GM19397 (cell line): Measurements from ENCODE around the gene GDI1.

Experiments used
- ATAC-seq: cut with Tn5 transposase; IDR thresholded peaks from one replicate; pipeline ENCODE4 v1.9.1; 2021; ENCODE audit warnings: mild to moderate bottlenecking, moderate library complexity; ENCODE audit not compliant: unreplicated experiment

The GDI1 gene

DNA sequence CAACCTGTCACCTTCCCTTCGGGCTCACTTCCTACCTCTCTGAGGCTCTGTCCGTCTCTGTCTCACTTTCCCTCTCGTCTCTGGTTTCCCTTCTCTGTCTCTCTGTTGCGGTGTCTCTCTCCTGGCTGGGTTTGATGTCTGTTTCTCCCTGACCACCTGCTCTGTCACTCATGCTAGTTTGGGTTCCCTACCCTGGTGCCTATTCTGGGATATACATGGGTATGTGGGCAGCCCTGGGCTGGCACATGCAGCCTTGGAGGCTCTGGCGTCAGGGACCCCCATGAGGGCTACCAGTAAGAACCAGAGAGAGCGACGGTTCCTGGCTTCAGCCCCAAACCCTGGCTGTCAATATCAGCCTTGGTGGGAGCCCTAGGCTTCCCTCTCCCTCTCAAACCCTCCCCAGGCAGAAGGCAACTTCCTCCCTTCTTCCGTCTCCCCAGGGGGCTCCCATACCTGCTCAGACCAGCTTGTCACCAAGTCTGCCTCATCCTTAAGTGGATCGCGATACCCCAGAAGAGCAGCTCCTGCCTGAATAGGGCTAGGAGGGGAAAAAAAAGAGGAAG lies 28.2 kb upstream of the GDI1 start:
- ATAC-seq: no peak

- ATAC-seq: no peak
Observed at GRCh38 chrX:154409222-154409871, 27.6 kb upstream of the GDI1 start, which contains the start of gene DNASE1L1. DNASE1L1 (minus strand) TSS chrX:154409254; CDS start chrX:154405568, 3,686 bp downstream.

DNA sequence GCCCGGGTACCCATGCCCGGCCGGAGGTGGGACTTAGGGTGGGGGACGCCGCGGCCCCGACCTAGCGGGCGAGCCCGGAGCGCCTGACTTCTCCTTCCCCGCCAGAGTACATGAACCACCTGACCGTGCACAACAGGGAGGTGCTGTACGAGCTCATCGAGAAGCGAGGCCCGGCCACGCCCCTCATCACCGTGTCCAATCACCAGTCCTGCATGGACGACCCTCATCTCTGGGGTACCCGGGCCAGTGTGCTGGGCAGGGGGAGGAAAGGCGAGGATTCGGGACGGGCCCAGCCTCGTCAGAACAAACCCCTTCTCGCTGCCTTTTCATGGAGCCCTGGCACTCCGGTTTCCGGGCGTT lies 25.0 kb upstream of the GDI1 start:
- no peak for ATAC-seq

DNA sequence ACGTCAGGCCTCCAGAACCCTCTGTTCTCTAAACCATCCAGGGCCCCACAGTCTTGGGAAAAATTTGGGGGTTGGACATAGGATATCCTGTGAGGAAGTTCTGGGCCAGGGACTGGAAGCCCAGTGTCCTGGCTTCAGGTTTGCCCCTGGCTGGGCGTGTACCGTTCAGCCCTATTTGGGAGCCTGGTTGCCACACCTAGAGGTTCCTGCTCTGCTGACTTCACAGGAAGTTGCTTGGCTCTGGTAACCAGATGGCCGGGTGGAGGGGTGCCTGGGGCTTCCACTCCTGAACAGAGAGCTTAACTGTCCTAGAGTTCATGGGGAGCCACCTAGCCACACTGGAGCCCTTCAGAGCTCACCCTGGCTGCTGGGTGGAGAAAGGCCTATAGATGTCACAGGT lies 24.5 kb upstream of the GDI1 start:
- no peak for ATAC-seq

DNA sequence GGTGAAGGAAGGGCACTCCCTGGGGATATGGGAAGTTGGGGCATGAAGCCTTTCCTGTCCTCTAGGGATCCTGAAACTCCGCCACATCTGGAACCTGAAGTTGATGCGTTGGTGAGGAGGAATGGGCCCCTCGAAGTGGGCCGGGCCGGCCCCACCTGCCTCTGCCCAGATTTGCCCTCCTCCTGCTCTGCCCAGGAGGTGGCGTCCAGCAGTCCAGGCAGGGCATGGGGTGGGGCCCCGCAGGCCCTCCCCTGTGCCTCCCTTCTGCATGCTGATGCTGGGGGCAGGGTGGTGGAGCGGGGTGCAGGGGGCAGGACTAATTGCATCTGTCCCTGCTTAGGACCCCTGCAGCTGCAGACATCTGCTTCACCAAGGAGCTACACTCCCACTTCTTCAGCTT lies 23.8 kb upstream of the GDI1 start:
- no peak for ATAC-seq

DNA sequence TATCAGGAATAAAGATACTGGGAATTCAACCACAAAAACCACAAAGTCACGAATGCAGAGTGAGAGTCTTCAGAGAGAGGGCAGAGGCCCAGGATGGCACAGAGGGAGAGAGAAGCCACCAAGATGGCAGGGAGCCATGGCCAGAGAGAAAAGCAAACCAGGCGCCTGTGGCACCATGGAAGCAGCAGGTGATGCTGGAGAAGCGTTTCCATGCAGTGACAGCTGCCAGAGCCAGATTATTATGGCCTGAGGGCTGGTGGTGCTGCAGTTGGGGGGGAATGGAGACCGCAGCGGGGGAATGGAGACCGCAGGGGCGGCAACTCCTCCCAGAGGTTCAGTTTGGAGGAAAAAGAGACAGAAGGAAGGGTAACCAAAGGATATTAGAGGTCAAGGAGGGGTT lies 19.8 kb upstream of the GDI1 start:
- ATAC-seq: no peak

DNA sequence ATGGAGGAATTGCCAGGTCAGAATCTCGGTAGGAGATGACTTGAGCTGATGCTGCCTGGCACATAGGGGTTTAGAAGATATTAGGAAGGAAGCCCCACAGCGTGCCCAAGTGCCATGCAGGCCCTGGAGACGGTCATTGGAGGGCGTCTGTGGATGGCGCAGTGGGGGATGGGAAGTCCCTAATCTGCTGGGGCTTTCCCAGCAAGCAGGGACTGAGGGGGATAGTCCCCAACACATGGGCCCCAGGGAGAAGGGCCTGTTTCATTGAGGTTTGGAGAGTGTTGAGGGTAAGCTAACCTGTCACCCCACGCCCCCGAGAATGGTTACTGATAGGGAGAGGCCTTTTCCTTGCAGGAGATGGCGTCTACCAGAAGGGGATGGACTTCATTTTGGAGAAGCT lies 17.8 kb upstream of the GDI1 start:
- ATAC-seq: no peak

- ATAC-seq: no peak
Observed at GRCh38 chrX:154419688-154420401, 17.1 kb upstream of the GDI1 start.

GRCh38 chrX:154420402-154420756 lies 16.6 kb upstream of the GDI1 start:
- ATAC-seq: no peak

GRCh38 chrX:154426916-154427770 lies 9.8 kb upstream of the GDI1 start:
- ATAC-seq: no peak

- ATAC-seq: peak; percentile 98
Observed at GRCh38 chrX:154428176-154429171, 8.5 kb upstream of the GDI1 start, which contains the start of gene ATP6AP1. ATP6AP1 (plus strand) TSS chrX:154428677; CDS start chrX:154428693, 16 bp downstream.

DNA sequence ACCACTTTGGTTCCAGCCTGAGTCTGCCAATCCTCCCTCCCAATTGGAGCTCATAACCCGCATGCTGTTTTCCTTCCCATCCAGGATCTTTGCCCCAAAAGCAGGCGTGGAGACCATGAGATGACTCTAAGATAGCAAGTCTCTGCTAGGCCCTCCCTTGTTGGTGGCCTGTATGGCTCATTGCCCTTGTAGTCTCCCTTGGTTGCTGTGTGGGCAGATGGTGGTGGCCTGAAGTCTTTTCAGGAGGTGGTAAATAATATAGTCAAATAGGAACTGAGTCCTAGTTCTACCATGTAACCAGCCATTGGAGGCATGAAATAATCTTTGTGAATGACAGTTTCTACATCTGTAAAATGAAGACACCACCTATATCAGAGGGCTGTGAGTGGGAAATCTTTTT lies 7.2 kb upstream of the GDI1 start:
- ATAC-seq: no peak

- no peak for ATAC-seq
Observed at GRCh38 chrX:154430479-154430878, 6.5 kb upstream of the GDI1 start.

DNA sequence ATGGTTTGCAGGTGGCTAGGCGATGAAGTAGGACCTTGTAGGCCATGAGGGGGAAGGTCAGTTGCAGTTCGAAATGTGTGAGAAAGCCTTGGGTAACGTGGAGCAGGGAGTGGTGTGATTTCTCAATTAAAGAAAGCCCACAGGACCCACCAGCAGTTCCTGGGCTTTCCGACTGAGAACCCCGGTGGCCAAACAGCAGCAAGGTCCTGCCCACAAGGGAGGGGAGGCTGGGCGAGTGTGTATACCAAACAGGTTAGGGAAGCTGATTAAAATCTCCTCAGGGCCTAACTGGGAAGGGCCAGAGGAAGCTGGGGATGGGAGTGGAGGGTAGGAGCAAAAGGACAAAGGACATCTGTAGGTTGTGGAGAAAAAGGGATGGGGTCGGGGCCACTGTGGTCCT lies 6.0 kb upstream of the GDI1 start:
- no peak for ATAC-seq

DNA sequence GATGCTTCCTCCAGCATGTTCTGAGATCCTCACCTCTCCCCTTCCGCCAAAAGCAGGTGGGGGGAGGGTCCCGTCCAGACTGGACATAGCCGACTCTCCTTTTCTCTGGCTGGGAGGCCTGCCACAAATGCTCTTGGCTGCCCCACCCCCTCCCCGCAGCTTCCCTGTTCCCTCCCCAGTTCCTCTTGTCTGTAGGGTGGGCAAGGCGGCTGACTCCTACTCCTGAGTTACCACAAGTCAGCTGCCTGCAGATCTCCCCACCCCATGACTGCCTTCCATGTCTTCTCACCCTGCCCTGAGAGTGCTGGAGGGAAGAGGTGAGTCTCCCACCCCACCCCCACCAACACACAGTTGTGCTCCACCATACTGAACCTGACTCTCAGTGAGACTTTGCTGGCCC lies 5.6 kb upstream of the GDI1 start:
- no peak for ATAC-seq

GRCh38 chrX:154432210-154432609 lies 4.7 kb upstream of the GDI1 start:
- no peak for ATAC-seq

DNA sequence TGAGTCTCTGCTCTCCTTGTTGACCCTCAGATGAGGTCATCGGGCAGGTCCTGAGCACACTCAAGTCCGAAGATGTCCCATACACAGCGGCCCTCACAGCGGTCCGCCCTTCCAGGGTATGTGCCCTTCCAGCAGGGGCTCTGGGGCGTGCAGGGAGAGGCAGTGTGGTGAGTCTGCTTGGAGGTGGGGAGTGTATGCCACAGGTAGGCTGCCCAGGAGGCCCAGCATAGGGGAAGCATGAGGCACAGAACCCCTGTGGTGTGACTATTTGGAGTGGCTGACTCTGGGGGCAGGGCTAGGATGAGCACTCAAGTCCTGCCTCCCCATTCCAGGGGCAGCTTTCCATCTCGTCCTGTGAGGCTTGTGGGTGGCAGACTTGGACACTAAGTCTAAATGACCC lies 3.3 kb upstream of the GDI1 start:
- ATAC-seq: no peak

- ATAC-seq: no peak
Observed at GRCh38 chrX:154434394-154435168, 2.4 kb upstream of the GDI1 start.

GRCh38 chrX:154435171-154435733 lies 1.7 kb upstream of the GDI1 start:
- ATAC-seq: no peak
